Measurements from ENCODE around the gene SNX21.

- TF ChIP-seq TAF1 (conservative IDR thresholded peaks at IDR 0.05), result no peak
- TF ChIP-seq CTCF (IDR thresholded peaks at IDR 0.05; ENCODE audit: low read depth, low read length, missing input control), result no peak
- TF ChIP-seq RAD21 (IDR thresholded peaks at IDR 0.05), result no peak
- TF ChIP-seq SP1 (IDR thresholded peaks at IDR 0.05), result no peak
- no peak for TF ChIP-seq RXRA (IDR thresholded peaks at IDR 0.05)
- no peak for TF ChIP-seq GABPA (IDR thresholded peaks at IDR 0.05 in 1 of 2, conservative IDR thresholded peaks at IDR 0.05 in 1 of 2)
- no peak for TF ChIP-seq ZBTB33 (IDR thresholded peaks at IDR 0.05)
- no peak for TF ChIP-seq YY1 (IDR thresholded peaks at IDR 0.05)
- TF ChIP-seq ATF3 (IDR thresholded peaks at IDR 0.05), result no peak
- TF ChIP-seq MAX (IDR thresholded peaks at IDR 0.05), result no peak
- no peak for TF ChIP-seq EGR1 (IDR thresholded peaks at IDR 0.05; ENCODE audit: low read depth in 2 of 2)
- TF ChIP-seq HNF4A (conservative IDR thresholded peaks at IDR 0.05), result no peak
Observed at GRCh38 chr20:45827030-45827652, 6.5 kb upstream of the SNX21 start, which contains the start of gene TNNC2.
